Sigmoid colon (tissue), 4 donors: ENCODE results near the gene ITGA7.

Experiments used
- CTCF ChIP-seq, 4 experiments: fragments of 450-650 bp in 3 of 4; fragments of 200-600 bp in 1 of 4; IDR thresholded peaks; one replicate each; pipeline ENCODE4 v1.5.1; 2016 to 2019; ENCODE audit warnings: antibody characterized with exemption in 4 of 4, mild to moderate bottlenecking in 3 of 4, moderate library complexity in 2 of 4
- EP300 ChIP-seq, 4 donors: sonication (generic); formaldehyde crosslinking; IDR thresholded peaks; one replicate each; pipeline ENCODE4 v1.6.1; 2017; ENCODE audit warnings: antibody characterized with exemption in 4 of 4
- POLR2AphosphoS5 ChIP-seq, 4 donors: sonication (generic); formaldehyde crosslinking; IDR thresholded peaks; one replicate each; pipeline ENCODE4 v1.6.1; 2017; ENCODE audit warnings: antibody characterized with exemption in 4 of 4

GRCh38 chr12:55676707-55677106, 31.0 kb downstream of the ITGA7 start:
- no peak for TF ChIP-seq CTCF (IDR thresholded peaks at IDR 0.05)
- TF ChIP-seq POLR2AphosphoS5 (IDR thresholded peaks at IDR 0.05), result peak in 1 of 4 donors; percentile 42
- TF ChIP-seq EP300 (IDR thresholded peaks at IDR 0.05), result peak in 1 of 4 donors; percentile 58
